Measurements from ENCODE around the gene XDH.
A peak's percentile ranks its signal among the peaks of the same experiment; 100 is the strongest.

The XDH gene

GRCh38 chr2:31411771-31412170 lies 2.8 kb downstream of the XDH start:
- Histone ChIP-seq H3K27ac (no peak overlapping the region), H3K9ac (no peak overlapping the region), H3K4me3 (no peak overlapping the region), H3K4me2 (no peak overlapping the region), H3K27me3 (no peaks in the 10 kb centered on the region), H3K4me1 (peaks cover 0 to 6% (median 0%) of the 10 kb centered on the region in 10 experiments; a peak in 2 of 20 replicates), H4K20me1 (no peaks in the 10 kb centered on the region), H3K36me3 (no peaks in the 10 kb centered on the region), H3K9me3 (replicated peaks in 1 of 11) (peaks cover 0 to 8% (median 0%) of the 10 kb centered on the region in 11 experiments; a peak in 3 of 22 replicates)
- no peak for TF ChIP-seq Cebpa-rat (IDR thresholded peaks at IDR 0.05)

DNA sequence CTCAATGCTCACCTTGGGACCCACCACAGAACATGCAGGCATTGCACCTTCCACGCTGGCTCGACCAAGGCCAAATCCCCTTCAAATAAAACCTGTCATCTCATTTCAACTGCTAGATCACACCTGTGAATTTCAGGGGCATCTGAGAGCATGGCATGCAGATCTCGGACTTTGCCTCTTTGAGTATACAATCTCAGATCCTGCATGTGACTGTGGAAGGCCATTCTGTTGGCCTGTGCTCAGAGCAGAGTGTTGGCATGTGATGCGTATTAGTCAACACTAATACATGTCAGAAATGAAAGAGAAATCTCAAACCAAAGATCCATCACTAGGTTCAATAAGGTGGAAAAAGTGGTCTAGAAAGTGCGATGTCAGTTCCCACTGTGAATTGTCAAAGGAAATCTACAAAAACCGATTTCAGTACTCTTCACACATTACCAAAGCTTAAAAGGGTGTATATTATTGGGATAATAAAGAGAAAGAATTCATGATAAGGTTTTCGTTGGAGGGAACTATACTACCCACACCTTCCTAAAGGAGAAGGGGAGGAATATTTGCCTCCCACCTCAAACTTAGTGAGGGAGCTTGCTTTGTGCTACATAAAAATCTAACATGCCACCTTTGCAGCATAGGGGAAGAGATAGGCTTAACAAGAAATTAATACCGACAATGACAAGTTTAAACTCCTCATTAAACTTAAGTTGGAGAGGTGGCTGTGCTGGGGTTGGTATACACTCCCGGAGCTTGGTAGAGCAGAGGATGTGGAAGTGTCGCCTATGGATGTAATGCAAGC lies 7.8 kb downstream of the XDH start:
- Histone ChIP-seq H3K36me3 (no peaks in the 10 kb centered on the region), H3K9ac (no peak overlapping the region), H3K27ac (no peak overlapping the region), H3K4me2 (no peak overlapping the region), H3K4me3 (no peak overlapping the region), H4K20me1 (no peaks in the 10 kb centered on the region), H3K9me3 (replicated peaks in 1 of 11) (no peaks in the 10 kb centered on the region), H3K4me1 (no peaks in the 10 kb centered on the region), H3K27me3 (no peaks in the 10 kb centered on the region)
- TF ChIP-seq Cebpa-rat (IDR thresholded peaks at IDR 0.05), result no peak

DNA sequence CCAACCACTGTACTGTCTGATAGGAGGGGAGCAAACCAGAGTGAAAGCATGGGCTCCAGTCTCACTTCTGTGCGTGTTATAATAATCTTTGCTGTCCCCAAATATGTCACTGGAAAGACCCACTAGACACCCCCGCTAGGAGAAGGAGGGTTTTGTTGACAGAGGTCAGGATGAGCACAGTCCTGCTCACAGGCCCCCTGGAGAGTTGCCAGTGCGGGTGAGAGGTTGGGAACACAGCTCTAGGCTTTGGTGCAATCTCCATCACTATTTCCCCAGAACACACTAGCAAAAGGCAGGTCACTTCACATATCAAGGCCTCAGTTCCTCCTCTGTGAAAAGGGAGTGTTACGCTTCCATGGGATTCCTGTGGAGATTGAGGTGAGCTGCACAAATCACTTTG lies 9.7 kb downstream of the XDH start:
- H4K20me1 ChIP-seq, result no peaks in the 10 kb centered on the region
- H3K4me1 ChIP-seq, result no peaks in the 10 kb centered on the region
- H3K36me3 ChIP-seq, result no peaks in the 10 kb centered on the region
- H3K9me3 ChIP-seq (replicated peaks in 1 of 11), result peaks cover 0 to 2% (median 0%) of the 10 kb centered on the region in 11 experiments; a peak in 2 of 22 replicates
- no peak overlapping the region for H3K27ac ChIP-seq
- H3K27me3 ChIP-seq, result no peaks in the 10 kb centered on the region
- H3K4me2 ChIP-seq, result no peak overlapping the region
- no peak overlapping the region for H3K4me3 ChIP-seq
- TF ChIP-seq Cebpa-rat (IDR thresholded peaks at IDR 0.05), result no peak
- H3K9ac ChIP-seq, result no peak overlapping the region

DNA sequence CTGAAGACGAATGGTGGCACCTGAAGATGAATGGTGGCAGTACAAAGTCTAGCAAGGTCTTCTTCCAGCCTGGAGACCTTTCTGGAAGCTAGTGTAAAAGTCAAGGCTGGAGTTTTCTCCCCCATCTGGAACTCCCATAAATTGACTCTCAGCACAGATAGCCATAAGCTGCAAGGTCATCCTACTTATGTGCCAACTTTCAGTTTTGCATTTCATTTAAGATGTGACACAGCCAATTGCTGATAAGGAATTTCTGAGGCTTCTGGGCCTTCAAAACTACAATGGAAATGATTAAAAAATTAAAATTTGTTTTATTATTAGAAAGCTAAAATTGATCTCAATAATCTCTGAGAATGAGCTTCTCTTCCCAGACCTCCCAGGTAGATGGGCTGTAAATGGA lies 10.2 kb downstream of the XDH start:
- Histone ChIP-seq H4K20me1 (no peaks in the 10 kb centered on the region), H3K9me3 (replicated peaks in 1 of 11) (peaks cover 0 to 7% (median 4%) of the 10 kb centered on the region in 11 experiments; a peak in 7 of 22 replicates), H3K4me1 (no peaks in the 10 kb centered on the region), H3K36me3 (no peaks in the 10 kb centered on the region), H3K27ac (no peak overlapping the region), H3K9ac (no peak overlapping the region), H3K4me2 (no peak overlapping the region), H3K27me3 (no peaks in the 10 kb centered on the region), H3K4me3 (no peak overlapping the region)
- no peak for TF ChIP-seq Cebpa-rat (IDR thresholded peaks at IDR 0.05)

GRCh38 chr2:31402388-31402787 lies 12.2 kb downstream of the XDH start:
- Histone ChIP-seq H3K4me1 (no peaks in the 10 kb centered on the region), H3K27ac (no peak overlapping the region), H3K4me2 (no peak overlapping the region), H4K20me1 (no peaks in the 10 kb centered on the region), H3K36me3 (no peaks in the 10 kb centered on the region), H3K9me3 (replicated peaks in 1 of 11) (peaks cover 0 to 15% (median 6%) of the 10 kb centered on the region in 11 experiments; a peak in 7 of 22 replicates), H3K27me3 (no peaks in the 10 kb centered on the region), H3K9ac (no peak overlapping the region), H3K4me3 (no peak overlapping the region)
- TF ChIP-seq Cebpa-rat (IDR thresholded peaks at IDR 0.05), result 0 out of 22 replicates have a peak, but pooled peaks of 1 of the 11 experiments have one; percentile 15

DNA sequence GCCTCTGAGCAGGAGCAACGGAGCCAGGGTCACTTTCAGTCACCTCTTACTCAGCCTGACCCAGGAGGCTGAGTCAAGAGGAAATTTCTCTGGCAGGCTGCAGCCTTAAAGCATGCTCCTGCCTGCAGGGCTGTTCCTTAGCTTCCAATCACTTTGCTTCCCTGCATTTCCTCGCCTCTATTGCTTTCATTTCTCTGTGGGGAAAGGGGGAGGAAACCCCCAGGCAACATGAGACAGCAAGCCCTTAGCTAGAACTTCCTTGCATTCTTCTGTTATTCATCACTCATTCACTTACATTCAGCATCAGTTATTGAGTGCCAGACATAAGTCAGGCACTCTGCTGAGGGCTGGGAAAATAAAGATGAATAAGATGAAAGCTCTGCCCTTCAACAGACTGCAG lies 13.0 kb downstream of the XDH start:
- H3K4me2 ChIP-seq, result no peak overlapping the region
- no peak overlapping the region for H3K27ac ChIP-seq
- H3K9me3 ChIP-seq (replicated peaks in 1 of 11), result peaks cover 0 to 15% (median 6%) of the 10 kb centered on the region in 11 experiments; a peak in 7 of 22 replicates
- H3K4me3 ChIP-seq, result no peak overlapping the region
- H4K20me1 ChIP-seq, result no peaks in the 10 kb centered on the region
- H3K27me3 ChIP-seq, result no peaks in the 10 kb centered on the region
- TF ChIP-seq Cebpa-rat (IDR thresholded peaks at IDR 0.05), result no peak
- no peak overlapping the region for H3K9ac ChIP-seq
- H3K36me3 ChIP-seq, result no peaks in the 10 kb centered on the region
- H3K4me1 ChIP-seq, result no peaks in the 10 kb centered on the region

GRCh38 chr2:31398881-31399280 lies 15.7 kb downstream of the XDH start:
- Histone ChIP-seq H3K27ac (no peak overlapping the region), H3K9ac (no peak overlapping the region), H3K27me3 (no peaks in the 10 kb centered on the region), H3K4me2 (no peak overlapping the region), H3K4me1 (peaks cover 0 to 11% (median 0%) of the 10 kb centered on the region in 10 experiments; a peak in 2 of 20 replicates), H3K36me3 (no peaks in the 10 kb centered on the region), H4K20me1 (no peaks in the 10 kb centered on the region), H3K4me3 (no peak overlapping the region), H3K9me3 (replicated peaks in 1 of 11) (peaks cover 0 to 15% (median 6%) of the 10 kb centered on the region in 11 experiments; a peak in 7 of 22 replicates)
- TF ChIP-seq Cebpa-rat (IDR thresholded peaks at IDR 0.05), result no peak

DNA sequence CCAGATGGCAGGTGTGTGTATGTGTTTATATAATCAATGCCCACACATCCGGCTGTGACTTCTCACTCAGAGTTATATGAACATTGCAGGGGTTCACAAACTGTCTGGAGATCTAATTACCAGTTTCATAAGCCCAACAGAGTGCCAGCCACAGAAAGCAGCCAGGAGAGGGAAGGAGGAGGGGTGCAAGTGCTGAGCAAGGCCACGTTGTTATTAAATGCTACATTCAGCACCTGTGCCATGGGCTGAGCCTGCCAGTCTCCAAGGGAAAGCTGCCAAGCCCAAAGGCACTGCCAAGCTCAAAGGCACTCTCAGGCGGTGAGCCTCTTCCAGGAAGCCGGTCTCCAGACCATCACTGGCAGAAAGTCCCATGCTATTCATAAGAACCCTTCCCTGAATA lies 17.4 kb downstream of the XDH start:
- Histone ChIP-seq H4K20me1 (no peaks in the 10 kb centered on the region), H3K9me3 (replicated peaks in 1 of 11) (peaks cover 0 to 15% (median 6%) of the 10 kb centered on the region in 11 experiments; a peak in 7 of 22 replicates), H3K4me2 (no peak overlapping the region), H3K27me3 (no peaks in the 10 kb centered on the region), H3K4me3 (no peak overlapping the region), H3K27ac (no peak overlapping the region), H3K36me3 (no peaks in the 10 kb centered on the region), H3K9ac (no peak overlapping the region), H3K4me1 (peaks cover 0 to 11% (median 0%) of the 10 kb centered on the region in 10 experiments; a peak in 2 of 20 replicates)
- no peak for TF ChIP-seq Cebpa-rat (IDR thresholded peaks at IDR 0.05)

DNA sequence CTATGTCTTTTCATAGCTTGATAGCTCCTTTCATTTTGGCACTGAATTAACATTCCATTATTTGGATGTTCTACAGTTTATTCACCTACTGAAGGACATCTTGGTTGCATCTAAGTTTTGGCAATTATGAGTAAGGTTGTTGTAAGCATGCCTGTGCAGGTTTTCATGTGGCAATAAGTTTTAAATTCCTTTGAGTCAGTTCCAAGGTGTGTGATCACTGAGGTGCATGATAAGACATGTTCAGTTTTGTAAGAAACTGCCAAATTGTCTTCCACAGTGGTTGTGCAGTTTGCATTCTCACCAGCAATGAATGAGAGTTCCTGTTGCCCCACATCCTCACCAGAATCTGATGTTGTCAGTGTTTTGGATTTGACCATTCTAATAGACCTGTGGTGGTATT lies 24.2 kb downstream of the XDH start:
- H3K9me3 ChIP-seq (replicated peaks in 1 of 11), result no peaks in the 10 kb centered on the region
- no peak for TF ChIP-seq Cebpa-rat (IDR thresholded peaks at IDR 0.05)
- H3K4me3 ChIP-seq, result no peak overlapping the region
- H3K27me3 ChIP-seq, result no peaks in the 10 kb centered on the region
- no peak overlapping the region for H3K4me2 ChIP-seq
- no peaks in the 10 kb centered on the region for H4K20me1 ChIP-seq
- no peak overlapping the region for H3K27ac ChIP-seq
- peaks cover 10 to 33% (median 21%) of the 10 kb centered on the region in 10 experiments; a peak in 18 of 20 replicates for H3K4me1 ChIP-seq
- no peak overlapping the region for H3K9ac ChIP-seq
- no peaks in the 10 kb centered on the region for H3K36me3 ChIP-seq

GRCh38 chr2:31388736-31389135 lies 25.8 kb downstream of the XDH start:
- Histone ChIP-seq H3K9me3 (replicated peaks in 1 of 11) (no peaks in the 10 kb centered on the region), H3K4me2 (no peak overlapping the region), H3K36me3 (no peaks in the 10 kb centered on the region), H4K20me1 (no peaks in the 10 kb centered on the region), H3K9ac (no peak overlapping the region), H3K27me3 (no peaks in the 10 kb centered on the region), H3K4me1 (peaks cover 24 to 39% (median 33%) of the 10 kb centered on the region in 10 experiments; a peak in 19 of 20 replicates), H3K4me3 (no peak overlapping the region), H3K27ac (no peak overlapping the region)
- no peak for TF ChIP-seq Cebpa-rat (IDR thresholded peaks at IDR 0.05)

Measured in BLaER1 treated with 17β-estradiol and CSF1 and Interleukin-3, amounts not matched to agents 10 nM and 100 nM (cell line).